Esophagus (tissue), 2 donors: Measurements from ENCODE around the gene CTBP2. TPM values are rescaled to one million over a fixed set of nuclear protein-coding genes. Genes with fewer than 3 reads are reported as not detected.

ENCODE experiments used
- H3K27ac ChIP-seq, 2 donors: one replicate each; pipeline ENCODE4 v1.5.1; 2013; ENCODE audit warnings: low read depth in 2 of 2, mild to moderate bottlenecking in 2 of 2, inconsistent platforms in 1 of 2, low read length in 1 of 2, moderate library complexity in 1 of 2
- H3K27me3 ChIP-seq, 2 donors: one replicate each; pipeline ENCODE4 v1.6.1; 2013; ENCODE audit warnings: low read length in 2 of 2, control low read depth in 1 of 2, mild to moderate bottlenecking in 1 of 2; ENCODE audit not compliant: insufficient read depth in 2 of 2, control insufficient read depth in 1 of 2
- H3K36me3 ChIP-seq, 2 donors: one replicate each; pipeline ENCODE4 v1.6.1; 2013; ENCODE audit warnings: low read length in 1 of 2; ENCODE audit not compliant: control insufficient read depth in 2 of 2, insufficient read depth in 2 of 2
- H3K4me1 ChIP-seq, 2 donors: one replicate each; pipeline ENCODE4 v1.6.1; 2013; ENCODE audit warnings: low read length in 1 of 2; ENCODE audit not compliant: control insufficient read depth in 2 of 2, insufficient read depth in 2 of 2
- H3K4me3 ChIP-seq, 2 donors: one replicate each; pipeline ENCODE4 v1.5.1; 2013; ENCODE audit warnings: low read length in 2 of 2, mild to moderate bottlenecking in 2 of 2, low read depth in 1 of 2, moderate library complexity in 1 of 2
- H3K9me3 ChIP-seq, 2 donors: one replicate each; pipeline ENCODE4 v1.6.1; 2013; ENCODE audit warnings: mild to moderate bottlenecking in 2 of 2, low read depth in 1 of 2, low read length in 1 of 2, moderate library complexity in 1 of 2; ENCODE audit not compliant: control insufficient read depth in 2 of 2, insufficient read depth in 1 of 2
- WGBS, 2 donors: extraction: QIAGEN DNeasy Blood & Tissue Kit; methylation state at CpG; one replicate each; pipeline ENCODE4 v1.1.7; 2013; 5-methylcytosine and 5-hydroxymethylcytosine counted together
- polyA plus RNA-seq, 2 donors: library from polyadenylated mRNA; stranded (reverse); fragments of 200-250 nt; gene quantifications; one replicate each; pipeline ENCODE4 v1.2.3, GENCODE V29; 2013
- donor health status: healthy with polysubstance abuse.
- donor health status: Bipolar disorder and iron deficiency.

Gene CTBP2
- polyA plus RNA-seq, 2 donors = 15.4 to 33.3 TPM

- no peaks in the 10 kb centered on the region for H3K27me3 ChIP-seq
- H3K36me3 ChIP-seq = peaks cover 3 to 62% of the 10 kb centered on the region in 2 donors
- WGBS, 2 donors = 65 to 70% methylated on average over 19 to 21 of the region's 21 CpGs
- H3K9me3 ChIP-seq = no peaks in the 10 kb centered on the region
- peak overlapping the region in 1 of 2 donors; percentile 20 for H3K27ac ChIP-seq
- H3K4me3 ChIP-seq = no peak overlapping the region
- H3K4me1 ChIP-seq = peaks cover 0 to 17% of the 10 kb centered on the region in 2 donors
Measured at GRCh38 chr10:125001313-125002046, 158.9 kb downstream of the CTBP2 start.

DNA sequence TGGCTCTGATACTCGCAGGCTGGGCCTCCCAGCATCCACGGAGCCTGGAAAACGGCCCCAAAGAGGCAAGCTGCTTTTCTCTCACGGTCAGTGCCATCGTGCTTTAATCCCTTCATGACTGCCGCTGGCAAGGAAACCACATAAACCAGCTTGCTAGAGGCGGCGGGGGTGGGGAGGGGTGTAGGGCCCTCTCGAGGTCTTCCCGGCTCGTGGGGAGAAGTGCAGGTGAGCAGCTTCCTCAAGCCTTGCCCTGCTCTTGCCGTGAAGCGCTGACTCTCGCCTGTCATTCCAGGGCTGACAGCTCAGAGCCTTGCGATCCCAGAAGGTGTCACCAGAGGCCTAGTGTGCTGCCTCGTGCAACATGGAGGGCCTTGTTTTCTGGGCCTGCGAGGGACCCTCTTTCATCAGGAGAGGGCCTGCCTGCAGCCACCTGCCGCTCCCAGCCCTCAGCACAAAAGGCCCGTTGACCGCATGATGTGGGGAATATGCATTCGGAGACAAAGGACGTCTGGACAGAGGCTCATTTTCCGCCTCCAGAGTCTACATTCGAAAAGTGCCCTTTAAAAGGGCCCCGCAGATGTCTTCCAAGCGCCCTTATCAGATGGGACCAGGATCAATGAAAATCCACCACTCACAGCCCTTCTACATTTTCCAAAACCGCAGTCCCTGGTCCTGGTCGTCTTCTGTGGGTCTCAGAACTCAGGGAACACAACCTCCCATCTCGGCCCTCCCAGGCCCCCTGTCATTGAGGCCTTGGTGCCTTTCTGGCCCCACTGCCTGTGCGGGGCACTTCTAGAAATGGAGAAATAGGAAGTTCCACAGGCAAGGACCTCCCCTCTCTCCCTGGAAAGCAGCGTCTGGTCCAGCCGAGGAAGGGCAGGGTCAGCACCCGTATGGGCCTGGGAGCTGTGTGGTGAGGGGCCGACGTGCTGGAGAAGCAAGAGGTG lies 159.7 kb downstream of the CTBP2 start:
- H3K4me1 ChIP-seq = peaks cover 0 to 17% of the 10 kb centered on the region in 2 donors
- peaks cover 3 to 66% of the 10 kb centered on the region in 2 donors for H3K36me3 ChIP-seq
- H3K27ac ChIP-seq = peak overlapping the region in 1 of 2 donors; percentile 34
- H3K9me3 ChIP-seq = no peaks in the 10 kb centered on the region
- 66% methylated on average over 35 of the region's 35 CpGs for WGBS, 2 donors
- no peak overlapping the region for H3K4me3 ChIP-seq
- H3K27me3 ChIP-seq = no peaks in the 10 kb centered on the region

DNA sequence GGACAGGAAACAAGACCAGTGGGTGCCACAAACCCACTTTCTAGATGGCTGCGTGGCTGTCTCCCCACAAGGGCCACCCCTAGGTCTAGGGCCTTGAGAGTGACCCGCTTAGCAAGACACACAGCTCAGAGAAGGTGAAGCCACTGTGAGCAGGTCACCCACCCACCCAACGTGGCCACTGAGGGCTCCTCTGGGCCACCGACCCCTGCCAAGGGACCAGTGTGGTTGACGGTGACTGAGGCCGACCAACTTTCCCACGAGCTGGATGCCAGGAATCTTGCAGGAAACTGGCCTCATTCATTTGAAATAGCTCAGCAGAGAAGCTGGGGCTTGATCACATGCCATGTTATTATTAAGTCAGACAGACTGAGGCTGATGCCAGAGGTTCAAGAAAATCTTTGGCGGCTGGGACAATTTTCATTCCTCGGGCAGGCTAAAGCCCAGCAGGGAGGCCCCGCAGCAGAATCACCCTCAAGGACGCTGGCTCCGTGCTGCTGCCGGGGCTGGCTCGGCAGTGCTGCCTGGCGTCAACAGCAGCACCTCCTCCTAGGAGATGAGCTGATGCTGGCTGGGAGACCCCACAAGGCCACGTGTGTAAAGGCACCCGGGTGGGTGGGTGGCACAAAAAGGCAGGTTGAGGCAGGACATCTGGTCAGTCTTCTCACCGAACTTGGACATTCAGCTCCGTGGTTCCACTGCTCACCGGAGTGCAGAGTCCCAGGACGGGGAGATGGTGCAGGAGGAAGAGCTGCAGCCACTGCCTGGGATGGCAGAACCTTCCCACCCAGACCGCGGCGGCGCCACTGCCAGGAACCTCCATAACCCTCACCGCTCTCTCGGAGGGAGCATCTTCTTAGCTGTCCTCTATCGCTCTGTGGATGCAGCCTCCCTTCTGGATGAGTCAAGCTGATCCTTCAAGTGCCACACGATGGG lies 160.7 kb downstream of the CTBP2 start:
- WGBS, 2 donors = 64 to 71% methylated on average over 28 to 29 of the region's 29 CpGs
- H3K27ac ChIP-seq = peak overlapping the region in 1 of 2 donors; percentile 34
- no peaks in the 10 kb centered on the region for H3K9me3 ChIP-seq
- no peak overlapping the region for H3K4me3 ChIP-seq
- peaks cover 3 to 72% of the 10 kb centered on the region in 2 donors for H3K36me3 ChIP-seq
- peaks cover 0 to 17% of the 10 kb centered on the region in 2 donors for H3K4me1 ChIP-seq
- H3K27me3 ChIP-seq = no peaks in the 10 kb centered on the region

GRCh38 chr10:124998624-124999291 lies 161.6 kb downstream of the CTBP2 start:
- WGBS, 2 donors = 81 to 85% methylated on average over 16 of the region's 16 CpGs
- Histone ChIP-seq H3K9me3 (no peaks in the 10 kb centered on the region), H3K27ac (no peak overlapping the region), H3K4me3 (no peak overlapping the region), H3K4me1 (peaks cover 0 to 17% of the 10 kb centered on the region in 2 donors), H3K36me3 (peaks cover 7 to 76% of the 10 kb centered on the region in 2 donors), H3K27me3 (no peaks in the 10 kb centered on the region)

DNA sequence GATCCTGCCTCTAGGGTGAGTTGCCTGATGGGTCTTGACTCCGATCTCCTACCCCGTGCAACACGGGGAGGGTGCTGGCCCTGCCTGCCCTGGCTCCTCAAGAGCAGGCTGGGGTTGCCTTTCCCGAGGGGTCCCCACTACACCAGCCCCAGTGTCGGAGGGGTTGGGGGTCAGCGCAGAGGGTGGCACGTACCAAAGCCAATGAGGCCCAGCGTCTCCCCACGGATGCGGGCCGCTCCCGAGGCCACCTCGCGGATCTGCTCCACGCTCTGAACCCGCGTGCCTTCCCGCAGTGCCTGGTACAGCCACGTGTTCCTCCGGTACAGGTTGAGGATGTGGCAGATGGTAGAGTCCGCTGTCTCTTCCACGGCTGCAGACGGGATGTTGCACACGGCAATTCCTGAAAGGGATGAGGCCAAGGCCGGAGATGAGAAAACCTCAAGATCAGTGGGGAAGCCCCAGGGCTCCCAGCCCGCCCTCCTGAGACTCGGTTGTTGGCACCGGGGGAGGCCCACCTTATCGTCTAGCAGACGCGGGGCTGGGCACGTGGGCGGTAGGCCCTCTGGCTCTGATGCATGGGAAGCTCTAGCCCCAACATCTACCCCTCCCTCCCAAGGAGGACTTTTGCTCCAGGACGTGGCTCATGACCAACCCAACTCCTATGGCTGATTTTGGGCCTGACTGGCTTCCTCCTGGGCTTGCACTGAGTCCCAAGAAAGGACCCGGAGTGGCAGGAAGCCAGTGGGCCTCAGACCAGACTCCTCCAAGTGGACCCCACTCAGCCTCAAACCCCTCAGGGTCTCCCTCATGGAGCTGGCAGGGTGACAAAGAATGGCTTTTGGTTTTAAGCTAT lies 162.4 kb downstream of the CTBP2 start:
- Histone ChIP-seq H3K4me1 (peaks cover 0 to 17% of the 10 kb centered on the region in 2 donors), H3K9me3 (no peaks in the 10 kb centered on the region), H3K36me3 (peaks cover 7 to 77% of the 10 kb centered on the region in 2 donors), H3K27ac (no peak overlapping the region), H3K27me3 (no peaks in the 10 kb centered on the region), H3K4me3 (no peak overlapping the region)
- WGBS, 2 donors = 83 to 86% methylated on average over 35 of the region's 35 CpGs

DNA sequence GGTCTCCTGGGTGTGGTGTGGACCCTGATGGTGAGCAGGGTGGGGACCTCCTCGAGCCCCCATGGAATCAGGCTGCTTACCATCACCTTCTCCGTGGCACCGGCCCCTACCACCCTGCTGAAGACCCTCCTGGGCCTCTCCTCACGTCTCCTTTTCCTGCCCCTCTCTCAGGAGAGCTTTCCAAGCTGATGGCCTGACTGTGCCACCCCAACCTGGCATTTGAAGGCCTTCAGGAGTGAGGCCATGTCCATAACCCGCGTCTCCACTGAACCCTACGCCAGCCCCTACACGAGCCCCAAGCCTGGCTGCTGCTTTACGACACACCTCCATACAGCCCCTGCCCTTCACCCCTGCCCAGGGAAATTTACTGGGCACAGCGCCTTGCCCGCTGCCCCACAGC lies 163.1 kb downstream of the CTBP2 start:
- Histone ChIP-seq H3K4me3 (no peak overlapping the region), H3K27ac (no peak overlapping the region), H3K4me1 (peaks cover 0 to 15% of the 10 kb centered on the region in 2 donors), H3K9me3 (no peaks in the 10 kb centered on the region), H3K36me3 (peaks cover 7 to 71% of the 10 kb centered on the region in 2 donors), H3K27me3 (no peaks in the 10 kb centered on the region)
- 91 to 93% methylated on average over 11 of the region's 11 CpGs for WGBS, 2 donors

- no peaks in the 10 kb centered on the region for H3K27me3 ChIP-seq
- no peak overlapping the region for H3K4me3 ChIP-seq
- H3K4me1 ChIP-seq = peaks cover 0 to 12% of the 10 kb centered on the region in 2 donors
- H3K9me3 ChIP-seq = no peaks in the 10 kb centered on the region
- no peak overlapping the region for H3K27ac ChIP-seq
- WGBS, 2 donors = 90 to 91% methylated on average over 17 of the region's 17 CpGs
- H3K36me3 ChIP-seq = peaks cover 7 to 67% of the 10 kb centered on the region in 2 donors
Measured at GRCh38 chr10:124996854-124997215, 163.5 kb downstream of the CTBP2 start.

- H3K27ac ChIP-seq = no peak overlapping the region
- H3K9me3 ChIP-seq = no peaks in the 10 kb centered on the region
- WGBS, 2 donors = 87 to 89% methylated on average over 24 of the region's 24 CpGs
- H3K4me1 ChIP-seq = peaks cover 0 to 9% of the 10 kb centered on the region in 2 donors
- H3K36me3 ChIP-seq = peaks cover 7 to 67% of the 10 kb centered on the region in 2 donors
- H3K27me3 ChIP-seq = no peaks in the 10 kb centered on the region
- H3K4me3 ChIP-seq = no peak overlapping the region
Measured at GRCh38 chr10:124996127-124996853, 164.1 kb downstream of the CTBP2 start.
